C4-2B (cell line): ENCODE measurements around the gene SPHK2.

ENCODE experiments used
- ZFX ChIP-seq: fragments of 450-650 bp; IDR thresholded peaks from 2 replicates; pipeline ENCODE4 v1.6.1; 2017
- TF ChIP-seq, protein P1 (sequence below): fragments of 450-650 bp; conservative IDR thresholded peaks from 2 replicates; pipeline ENCODE4 v1.5.1; 2017; ENCODE audit warnings: mild to moderate bottlenecking

DNA sequence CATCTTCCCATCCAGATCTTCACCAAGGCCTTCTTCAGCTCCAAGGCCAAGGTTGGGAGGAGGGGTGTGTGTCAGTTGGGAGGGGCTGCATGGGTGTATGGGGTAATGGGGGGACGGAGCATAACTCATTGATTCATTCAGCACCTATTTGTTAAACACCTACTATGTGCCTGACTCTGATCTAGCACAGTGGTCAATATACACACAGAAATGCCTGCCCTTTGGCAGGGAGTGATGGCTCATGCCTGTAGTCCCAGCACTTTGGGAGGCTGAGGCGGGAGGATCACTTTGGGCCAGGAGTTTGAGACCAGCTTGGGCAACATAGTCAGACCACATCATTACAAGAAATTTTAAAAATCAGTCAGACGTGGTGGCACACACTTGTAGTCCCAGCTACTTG lies 31.9 kb upstream of the SPHK2 start:
- TF ChIP-seq, protein P1, sequence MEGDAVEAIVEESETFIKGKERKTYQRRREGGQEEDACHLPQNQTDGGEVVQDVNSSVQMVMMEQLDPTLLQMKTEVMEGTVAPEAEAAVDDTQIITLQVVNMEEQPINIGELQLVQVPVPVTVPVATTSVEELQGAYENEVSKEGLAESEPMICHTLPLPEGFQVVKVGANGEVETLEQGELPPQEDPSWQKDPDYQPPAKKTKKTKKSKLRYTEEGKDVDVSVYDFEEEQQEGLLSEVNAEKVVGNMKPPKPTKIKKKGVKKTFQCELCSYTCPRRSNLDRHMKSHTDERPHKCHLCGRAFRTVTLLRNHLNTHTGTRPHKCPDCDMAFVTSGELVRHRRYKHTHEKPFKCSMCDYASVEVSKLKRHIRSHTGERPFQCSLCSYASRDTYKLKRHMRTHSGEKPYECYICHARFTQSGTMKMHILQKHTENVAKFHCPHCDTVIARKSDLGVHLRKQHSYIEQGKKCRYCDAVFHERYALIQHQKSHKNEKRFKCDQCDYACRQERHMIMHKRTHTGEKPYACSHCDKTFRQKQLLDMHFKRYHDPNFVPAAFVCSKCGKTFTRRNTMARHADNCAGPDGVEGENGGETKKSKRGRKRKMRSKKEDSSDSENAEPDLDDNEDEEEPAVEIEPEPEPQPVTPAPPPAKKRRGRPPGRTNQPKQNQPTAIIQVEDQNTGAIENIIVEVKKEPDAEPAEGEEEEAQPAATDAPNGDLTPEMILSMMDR: no peak
- no peak for TF ChIP-seq ZFX
